Measurements from ENCODE around the gene TMEM190.
"Not testable (repeated sequence)": the region's sequence is repeated elsewhere in the genome, so short reads cannot be mapped to it uniquely, and the experiment has no call there.

TMEM190 gene

DNA sequence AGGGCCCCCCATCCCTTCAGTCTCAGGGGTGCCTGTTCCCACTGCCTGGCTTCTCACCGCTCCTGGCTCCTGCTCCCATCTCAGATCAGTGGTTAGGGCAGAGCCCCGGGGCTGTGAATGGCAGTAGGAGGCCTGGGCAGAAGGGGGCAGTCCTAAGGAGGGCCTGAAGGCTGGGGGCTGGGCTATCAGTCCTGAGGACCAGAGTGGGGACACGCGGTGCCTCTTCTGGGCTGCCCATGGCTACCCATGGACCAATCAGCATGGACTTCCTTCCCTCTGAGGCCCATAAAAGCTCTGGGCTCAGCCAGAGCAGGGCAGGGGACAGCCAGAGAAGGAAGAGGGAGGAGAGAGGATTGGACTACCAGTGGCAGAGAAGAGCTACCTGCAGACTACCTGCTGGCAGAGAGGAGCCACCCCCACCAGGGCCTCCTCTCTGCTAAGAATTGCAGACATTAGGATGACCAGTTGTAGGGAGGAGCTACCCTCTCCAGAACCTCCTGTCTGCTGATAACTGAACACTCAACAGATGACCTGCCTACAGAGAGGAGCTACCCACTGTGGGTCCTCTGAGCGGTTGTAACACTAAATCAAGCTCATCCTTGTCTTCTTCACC lies 43.1 kb downstream of the TMEM190 start:
- Histone ChIP-seq H3K27me3 (ENCODE audit: low read depth, low read length) (no peaks in the 10 kb centered on the region), H3K4me3 (ENCODE audit: low read depth in 1 of 2, low read length in 2 of 2) (no peak overlapping the region), H3K27ac (ENCODE audit: low read length) (no peak overlapping the region), H3K9me3 (ENCODE audit: control insufficient read depth in 1 of 2, low read length in 2 of 2) (no peaks in the 10 kb centered on the region), H3K4me1 (ENCODE audit: control insufficient read depth in 1 of 2, insufficient read depth in 2 of 2, low read length in 2 of 2) (no peaks in the 10 kb centered on the region), H3K36me3 (ENCODE audit: control insufficient read depth in 1 of 2, insufficient read depth in 2 of 2, low read length in 2 of 2) (no peaks in the 10 kb centered on the region)

DNA sequence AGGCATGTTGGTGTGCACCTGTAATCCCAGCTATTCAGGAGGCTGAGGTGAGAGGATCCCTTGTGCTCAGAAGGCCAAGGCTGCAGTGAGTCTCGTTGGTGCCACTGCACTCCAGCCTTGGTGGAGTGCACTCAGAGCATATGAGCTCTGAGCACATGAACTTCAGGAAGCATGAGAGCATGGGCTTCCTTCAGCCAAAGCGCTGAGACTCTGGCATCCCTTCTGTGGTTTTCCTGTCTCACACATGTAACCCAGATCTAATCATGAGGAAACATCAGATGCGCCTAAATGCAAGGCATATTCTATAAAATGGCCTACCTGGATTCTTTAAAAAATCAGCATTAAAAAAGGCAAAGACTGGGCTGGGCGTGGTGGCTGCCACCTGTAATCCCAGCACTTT lies 44.7 kb downstream of the TMEM190 start:
- H3K4me1 ChIP-seq (ENCODE audit: control insufficient read depth in 1 of 2, insufficient read depth in 2 of 2, low read length in 2 of 2); H3K9me3 ChIP-seq (ENCODE audit: control insufficient read depth in 1 of 2, low read length in 2 of 2); H3K27me3 ChIP-seq (ENCODE audit: low read depth, low read length); H3K4me3 ChIP-seq (ENCODE audit: low read depth in 1 of 2, low read length in 2 of 2); H3K27ac ChIP-seq (ENCODE audit: low read length); H3K36me3 ChIP-seq (ENCODE audit: control insufficient read depth in 1 of 2, insufficient read depth in 2 of 2, low read length in 2 of 2): not testable (repeated sequence)

DNA sequence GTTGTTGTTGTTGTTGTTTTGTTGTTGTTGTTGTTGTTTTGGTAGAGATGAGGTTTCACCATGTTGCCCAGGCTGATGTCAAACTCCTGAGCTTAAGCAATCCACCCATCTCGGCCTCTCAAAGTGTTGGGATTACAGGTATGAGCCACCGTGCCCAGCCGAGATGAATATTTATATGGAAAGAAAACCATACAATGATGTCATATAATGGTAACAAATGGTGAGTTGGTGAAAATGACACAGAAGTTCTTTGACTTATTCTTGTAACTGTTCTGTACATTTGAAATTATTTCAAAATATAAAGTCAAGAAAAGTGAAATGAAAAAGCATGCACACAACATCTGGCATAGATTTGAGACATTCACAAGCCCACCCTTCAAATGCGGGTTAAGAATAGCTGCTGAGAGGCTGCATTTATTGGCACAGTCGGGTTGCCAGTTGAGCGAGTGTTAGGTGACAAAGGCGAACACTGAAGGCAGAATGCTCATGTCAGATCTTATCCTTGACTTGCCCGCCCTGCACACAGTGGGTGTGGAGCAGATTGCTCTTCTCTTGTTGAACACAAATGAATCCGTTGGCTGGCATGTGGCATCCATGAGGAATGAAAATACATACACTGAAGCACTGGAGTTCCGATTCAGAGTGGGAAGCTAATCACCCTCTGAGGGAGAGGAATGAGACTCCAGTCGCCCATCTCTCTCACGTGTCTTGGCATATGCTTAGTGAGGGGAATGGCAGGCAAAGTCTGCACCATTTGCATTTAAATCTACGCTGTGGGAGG lies 46.8 kb downstream of the TMEM190 start:
- Histone ChIP-seq H3K27ac (ENCODE audit: low read length) (no peak overlapping the region), H3K4me1 (ENCODE audit: control insufficient read depth in 1 of 2, insufficient read depth in 2 of 2, low read length in 2 of 2) (no peaks in the 10 kb centered on the region), H3K9me3 (ENCODE audit: control insufficient read depth in 1 of 2, low read length in 2 of 2) (no peaks in the 10 kb centered on the region), H3K4me3 (ENCODE audit: low read depth in 1 of 2, low read length in 2 of 2) (no peak overlapping the region), H3K36me3 (ENCODE audit: control insufficient read depth in 1 of 2, insufficient read depth in 2 of 2, low read length in 2 of 2) (no peaks in the 10 kb centered on the region), H3K27me3 (ENCODE audit: low read depth, low read length) (no peaks in the 10 kb centered on the region)

DNA sequence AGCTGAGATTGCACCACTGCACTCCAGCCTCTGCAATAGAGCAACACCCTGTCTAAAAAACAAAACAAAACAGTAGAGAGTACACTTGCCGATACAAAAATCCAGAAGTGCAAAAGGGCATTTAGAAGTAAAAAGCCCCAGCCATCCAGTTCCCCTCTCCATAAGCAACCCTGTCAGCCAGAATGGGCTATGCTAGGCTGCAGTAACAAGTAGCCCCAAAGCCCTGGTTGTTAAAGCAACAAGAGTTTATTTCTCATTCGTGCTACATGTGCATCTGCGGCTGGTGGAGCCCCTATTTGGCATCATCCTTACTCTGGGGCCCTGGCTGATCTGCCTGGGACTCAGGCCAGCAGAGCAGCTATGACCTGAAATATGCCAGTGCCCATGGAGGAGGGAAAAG lies 47.9 kb downstream of the TMEM190 start:
- Histone ChIP-seq H3K9me3 (ENCODE audit: control insufficient read depth in 1 of 2, low read length in 2 of 2) (no peaks in the 10 kb centered on the region), H3K36me3 (ENCODE audit: control insufficient read depth in 1 of 2, insufficient read depth in 2 of 2, low read length in 2 of 2) (no peaks in the 10 kb centered on the region), H3K4me1 (ENCODE audit: control insufficient read depth in 1 of 2, insufficient read depth in 2 of 2, low read length in 2 of 2) (no peaks in the 10 kb centered on the region), H3K4me3 (ENCODE audit: low read depth in 1 of 2, low read length in 2 of 2) (no peak overlapping the region), H3K27me3 (ENCODE audit: low read depth, low read length) (no peaks in the 10 kb centered on the region), H3K27ac (ENCODE audit: low read length) (no peak overlapping the region)

DNA sequence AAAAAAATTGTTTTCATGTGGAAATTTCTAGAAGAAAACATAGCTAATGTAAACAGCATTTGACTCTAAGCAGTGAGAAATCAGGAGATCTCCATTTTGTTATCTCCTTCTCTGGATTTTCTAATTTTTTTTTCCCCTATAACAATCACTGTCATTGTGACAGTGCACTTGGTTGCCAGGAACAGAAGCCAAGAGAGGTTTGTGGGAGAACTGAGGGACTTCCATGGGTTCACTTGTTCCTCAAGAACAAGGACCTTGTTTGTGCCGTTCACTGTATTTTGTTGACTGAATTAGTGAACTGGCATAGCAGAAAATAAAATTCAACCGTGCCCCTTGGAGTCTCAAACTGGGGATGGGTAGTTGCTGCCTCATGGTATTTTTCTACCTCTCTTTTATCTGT lies 49.4 kb downstream of the TMEM190 start:
- Histone ChIP-seq H3K4me3 (ENCODE audit: low read depth in 1 of 2, low read length in 2 of 2) (no peak overlapping the region), H3K27ac (ENCODE audit: low read length) (no peak overlapping the region), H3K27me3 (ENCODE audit: low read depth, low read length) (no peaks in the 10 kb centered on the region), H3K4me1 (ENCODE audit: control insufficient read depth in 1 of 2, insufficient read depth in 2 of 2, low read length in 2 of 2) (no peaks in the 10 kb centered on the region), H3K9me3 (ENCODE audit: control insufficient read depth in 1 of 2, low read length in 2 of 2) (peaks cover 0 to 3% of the 10 kb centered on the region in 2 donors), H3K36me3 (ENCODE audit: control insufficient read depth in 1 of 2, insufficient read depth in 2 of 2, low read length in 2 of 2) (no peaks in the 10 kb centered on the region)

Measured in muscle layer of duodenum (tissue), 2 donors.